Activated CD4-positive, alpha-beta T cell treated with anti-CD3 and anti-CD28 coated beads, Interleukin-2, amount 10 ng/mL, durations not matched to agents 7 days and 5 days (primary cell): ENCODE measurements around the gene PXDC1. TPM values are rescaled to one million over a fixed set of nuclear protein-coding genes. Genes with fewer than 3 reads are reported as not detected.

Source experiments
- CTCF ChIA-PET: fragments of 350-600 bp; sonication (Branson Sonifier 250); formaldehyde crosslinking; loops from one replicate; lab custom pipeline; 2021; ENCODE audit warnings: antibody characterized with exemption; lab: Charles Lee
- POLR2A ChIA-PET: fragments of 350-600 bp; sonication (Branson Sonifier 250); formaldehyde crosslinking; loops from one replicate; lab custom pipeline; 2021; ENCODE audit warnings: antibody characterized with exemption; lab: Charles Lee
- DNase-seq: peaks from one replicate; pipeline ENCODE4 v3.0.0-alpha.2; 2020
- H3K27ac Mint-ChIP-seq: one replicate; pipeline ENCODE4 v1.8.0; 2021; ENCODE audit warnings: mild to moderate bottlenecking, moderate library complexity, mixed read lengths
- H3K27me3 Mint-ChIP-seq: one replicate; pipeline ENCODE4 v1.8.0; 2021; ENCODE audit warnings: mixed read lengths
- H3K36me3 Mint-ChIP-seq: one replicate; pipeline ENCODE4 v1.8.0; 2021; ENCODE audit warnings: low read depth, mixed read lengths
- H3K4me1 Mint-ChIP-seq: one replicate; pipeline ENCODE4 v1.8.0; 2021; ENCODE audit warnings: mixed read lengths
- H3K4me3 Mint-ChIP-seq: one replicate; pipeline ENCODE4 v1.8.0; 2021; ENCODE audit warnings: mild to moderate bottlenecking, moderate library complexity, mixed read lengths
- H3K9me3 Mint-ChIP-seq: one replicate; pipeline ENCODE4 v1.8.0; 2021; ENCODE audit warnings: mixed read lengths
- total RNA-seq, 2 experiments: library from RNA; stranded (reverse); gene quantifications; one replicate each; pipeline ENCODE4 v1.2.3, GENCODE V29; 2021

Gene PXDC1
- total RNA-seq, 2 experiments from 2014 or later = 0.21 TPM; not detected in 1

- Mint-ChIP-seq H3K9me3 (no peaks in the 10 kb centered on the region), H3K27ac (no peak overlapping the region), H3K4me1 (peaks cover 11% of the 10 kb centered on the region), H3K4me3 (no peak overlapping the region), H3K36me3 (no peaks in the 10 kb centered on the region), H3K27me3 (peaks cover 29% of the 10 kb centered on the region)
- no peak for DNase-seq
- ChIA-PET POLR2A (no interaction called here), CTCF (interaction anchor here (1.2 to 1.7 kb wide), 3 partner anchors 103 to 232 kb away, joined by 3 to 6 read pairs (median 4); partner anchors contain the start of gene FAM50B)
Observed at GRCh38 chr6:3746119-3746691, 5.3 kb downstream of the PXDC1 start.

- Mint-ChIP-seq H3K27me3 (peaks cover 26% of the 10 kb centered on the region), H3K9me3 (no peaks in the 10 kb centered on the region), H3K36me3 (no peaks in the 10 kb centered on the region), H3K27ac (no peak overlapping the region), H3K4me3 (no peak overlapping the region), H3K4me1 (peaks cover 11% of the 10 kb centered on the region)
- ChIA-PET POLR2A (no interaction called here), CTCF (interaction anchor here (1.2 to 1.7 kb wide), 3 partner anchors 103 to 233 kb away, joined by 3 to 6 read pairs (median 4); partner anchors contain the start of gene FAM50B)
- no peak for DNase-seq
Observed at GRCh38 chr6:3745566-3746118, 5.9 kb downstream of the PXDC1 start.

GRCh38 chr6:3744901-3745470 lies 6.5 kb downstream of the PXDC1 start:
- DNase-seq = no peak
- H3K4me3 Mint-ChIP-seq = no peak overlapping the region
- CTCF ChIA-PET = interaction anchor here (1.2 to 1.7 kb wide), 3 partner anchors 104 to 234 kb away, joined by 3 to 6 read pairs (median 4); partner anchors contain the start of gene FAM50B
- peaks cover 11% of the 10 kb centered on the region for H3K4me1 Mint-ChIP-seq
- no peaks in the 10 kb centered on the region for H3K36me3 Mint-ChIP-seq
- no peak overlapping the region for H3K27ac Mint-ChIP-seq
- POLR2A ChIA-PET = no interaction called here
- H3K27me3 Mint-ChIP-seq = peaks cover 23% of the 10 kb centered on the region
- no peaks in the 10 kb centered on the region for H3K9me3 Mint-ChIP-seq

GRCh38 chr6:3744211-3744900 lies 7.2 kb downstream of the PXDC1 start:
- ChIA-PET POLR2A (no interaction called here), CTCF (interaction anchor here (0.7 to 1.7 kb wide), 2 partner anchors 14 to 266 kb away, joined by 3 read pairs; no protein-coding TSS in a partner anchor)
- H3K9me3 Mint-ChIP-seq = no peaks in the 10 kb centered on the region
- DNase-seq = no peak
- peaks cover 16% of the 10 kb centered on the region for H3K27me3 Mint-ChIP-seq
- H3K4me3 Mint-ChIP-seq = no peak overlapping the region
- peaks cover 11% of the 10 kb centered on the region for H3K4me1 Mint-ChIP-seq
- H3K36me3 Mint-ChIP-seq = no peaks in the 10 kb centered on the region
- no peak overlapping the region for H3K27ac Mint-ChIP-seq

- Mint-ChIP-seq H3K27me3 (peaks cover 12% of the 10 kb centered on the region), H3K4me3 (no peak overlapping the region), H3K9me3 (no peaks in the 10 kb centered on the region), H3K36me3 (no peaks in the 10 kb centered on the region), H3K27ac (no peak overlapping the region), H3K4me1 (peaks cover 11% of the 10 kb centered on the region)
- ChIA-PET CTCF (interaction anchor here (0.6 to 1.7 kb wide), 6 partner anchors 10 to 304 kb away, joined by 3 to 10 read pairs (median 4); no protein-coding TSS in a partner anchor), POLR2A (interaction anchor here (0.6 kb wide), 1 partner anchor 536 kb away, joined by 3 read pairs; no protein-coding TSS in a partner anchor)
- DNase-seq = no peak
Observed at GRCh38 chr6:3743541-3743940, 8.0 kb downstream of the PXDC1 start.

GRCh38 chr6:3742426-3743344 lies 8.8 kb downstream of the PXDC1 start:
- ChIA-PET POLR2A (no interaction called here), CTCF (interaction anchor here (0.6 to 1.7 kb wide), 6 partner anchors 9 to 568 kb away, joined by 3 to 10 read pairs (median 4); no protein-coding TSS in a partner anchor)
- peak; percentile 90 for DNase-seq
- Mint-ChIP-seq H3K27ac (no peak overlapping the region), H3K4me1 (peaks cover 11% of the 10 kb centered on the region), H3K27me3 (peaks cover 5% of the 10 kb centered on the region), H3K4me3 (no peak overlapping the region), H3K9me3 (no peaks in the 10 kb centered on the region), H3K36me3 (no peaks in the 10 kb centered on the region)

- H3K27me3 Mint-ChIP-seq = peaks cover 5% of the 10 kb centered on the region
- POLR2A ChIA-PET = no interaction called here
- no peak overlapping the region for H3K4me3 Mint-ChIP-seq
Observed at GRCh38 chr6:3742076-3742425, 9.5 kb downstream of the PXDC1 start.

GRCh38 chr6:3741477-3741871 lies 10.0 kb downstream of the PXDC1 start:
- peaks cover 12% of the 10 kb centered on the region for H3K4me1 Mint-ChIP-seq
- H3K4me3 Mint-ChIP-seq = no peak overlapping the region
- ChIA-PET CTCF (interaction anchor here (1.1 kb wide), 1 partner anchor 267 kb away, joined by 3 read pairs; no protein-coding TSS in a partner anchor), POLR2A (no interaction called here)
- H3K9me3 Mint-ChIP-seq = no peaks in the 10 kb centered on the region
- no peak for DNase-seq
- peaks cover 5% of the 10 kb centered on the region for H3K27me3 Mint-ChIP-seq
- no peaks in the 10 kb centered on the region for H3K36me3 Mint-ChIP-seq
- H3K27ac Mint-ChIP-seq = no peak overlapping the region

More at GRCh38 chr6:3742076-3742425, 9.5 kb downstream of the PXDC1 start:
- Mint-ChIP-seq H3K36me3 (no peaks in the 10 kb centered on the region), H3K4me1 (peaks cover 11% of the 10 kb centered on the region), H3K27ac (no peak overlapping the region), H3K9me3 (no peaks in the 10 kb centered on the region)
- CTCF ChIA-PET = interaction anchor here (0.6 to 1.1 kb wide), 2 partner anchors 267 to 568 kb away, joined by 3 read pairs; no protein-coding TSS in a partner anchor
- no peak for DNase-seq

- Mint-ChIP-seq H3K4me1 (peaks cover 14% of the 10 kb centered on the region), H3K27ac (no peak overlapping the region), H3K4me3 (no peak overlapping the region), H3K9me3 (no peaks in the 10 kb centered on the region), H3K36me3 (no peaks in the 10 kb centered on the region), H3K27me3 (peaks cover 5% of the 10 kb centered on the region)
- POLR2A ChIA-PET = no interaction called here
- CTCF ChIA-PET = interaction anchor here (1.1 kb wide), 1 partner anchor 268 kb away, joined by 3 read pairs; no protein-coding TSS in a partner anchor
- DNase-seq = no peak
Observed at GRCh38 chr6:3740551-3741476, 10.7 kb downstream of the PXDC1 start.

GRCh38 chr6:3739311-3739897 lies 12.1 kb downstream of the PXDC1 start:
- ChIA-PET CTCF (no interaction called here), POLR2A (no interaction called here)
- H3K27me3 Mint-ChIP-seq = peaks cover 5% of the 10 kb centered on the region
- no peaks in the 10 kb centered on the region for H3K9me3 Mint-ChIP-seq
- H3K4me3 Mint-ChIP-seq = no peak overlapping the region
- H3K27ac Mint-ChIP-seq = no peak overlapping the region
- peaks cover 14% of the 10 kb centered on the region for H3K4me1 Mint-ChIP-seq
- DNase-seq = no peak
- no peaks in the 10 kb centered on the region for H3K36me3 Mint-ChIP-seq
